Ectodermal cell (in vitro differentiated cells): Measurements from ENCODE around the gene RNASE1.

Source experiments
- H3K27ac ChIP-seq: 2 replicates; pipeline ENCODE4 v1.7.0; 2013; ENCODE audit warnings: mild to moderate bottlenecking, low read depth, low read length; ENCODE audit not compliant: insufficient read depth, poor library complexity, severe bottlenecking
- H3K27me3 ChIP-seq: 2 replicates; pipeline ENCODE4 v1.7.0; 2013; ENCODE audit warnings: mild to moderate bottlenecking, low read length; ENCODE audit not compliant: insufficient read depth, control insufficient read depth, poor library complexity, severe bottlenecking
- H3K36me3 ChIP-seq: one replicate; pipeline ENCODE4 v1.7.0; 2013; ENCODE audit warnings: low read length; ENCODE audit not compliant: control insufficient read depth, insufficient read depth
- H3K4me1 ChIP-seq: one replicate; pipeline ENCODE4 v1.7.0; 2013; ENCODE audit warnings: low read length; ENCODE audit not compliant: control insufficient read depth, insufficient read depth
- H3K4me3 ChIP-seq: 2 replicates; pipeline ENCODE4 v1.7.0; 2013; ENCODE audit warnings: low read depth, low read length, control low read depth; ENCODE audit not compliant: insufficient read depth
- H3K9me3 ChIP-seq: 2 replicates; pipeline ENCODE4 v1.7.0; 2013; ENCODE audit warnings: mild to moderate bottlenecking, low read length, moderate library complexity; ENCODE audit not compliant: control insufficient read depth
- WGBS, 2 experiments: methylation state at CpG; one replicate each; pipeline ENCODE4 v1.1.7; 2013; ENCODE audit warnings: missing lambda C conversion rate in 2 of 2; 5-methylcytosine and 5-hydroxymethylcytosine counted together

The RNASE1 gene

DNA sequence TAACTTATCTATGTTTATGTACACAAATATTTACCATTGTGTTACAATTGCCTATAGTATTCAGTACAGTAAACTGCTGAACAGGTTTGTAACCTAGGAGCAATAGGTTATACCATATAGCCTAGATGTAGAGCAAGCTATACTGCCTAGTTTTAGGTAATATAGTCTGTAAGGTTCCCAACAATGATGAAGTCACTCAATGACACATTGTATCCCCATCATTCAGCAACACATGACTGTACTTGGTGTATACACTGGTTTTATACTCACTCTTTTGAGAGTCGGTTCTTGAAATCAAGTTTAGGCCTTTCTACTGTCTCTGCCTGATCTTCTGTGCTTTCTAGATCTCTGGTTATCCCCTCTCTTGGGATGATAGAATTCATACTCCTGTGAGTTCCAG, 5.5 kb downstream of the RNASE1 start:
- 92 to 100% methylated on average over 1 of the region's 1 CpG for WGBS, 2 experiments
- Histone ChIP-seq H3K4me3 (no peak overlapping the region), H3K9me3 (no peaks in the 10 kb centered on the region), H3K27me3 (no peaks in the 10 kb centered on the region), H3K36me3 (no peaks in the 10 kb centered on the region), H3K4me1 (peaks cover 12% of the 10 kb centered on the region), H3K27ac (no peak overlapping the region)

DNA sequence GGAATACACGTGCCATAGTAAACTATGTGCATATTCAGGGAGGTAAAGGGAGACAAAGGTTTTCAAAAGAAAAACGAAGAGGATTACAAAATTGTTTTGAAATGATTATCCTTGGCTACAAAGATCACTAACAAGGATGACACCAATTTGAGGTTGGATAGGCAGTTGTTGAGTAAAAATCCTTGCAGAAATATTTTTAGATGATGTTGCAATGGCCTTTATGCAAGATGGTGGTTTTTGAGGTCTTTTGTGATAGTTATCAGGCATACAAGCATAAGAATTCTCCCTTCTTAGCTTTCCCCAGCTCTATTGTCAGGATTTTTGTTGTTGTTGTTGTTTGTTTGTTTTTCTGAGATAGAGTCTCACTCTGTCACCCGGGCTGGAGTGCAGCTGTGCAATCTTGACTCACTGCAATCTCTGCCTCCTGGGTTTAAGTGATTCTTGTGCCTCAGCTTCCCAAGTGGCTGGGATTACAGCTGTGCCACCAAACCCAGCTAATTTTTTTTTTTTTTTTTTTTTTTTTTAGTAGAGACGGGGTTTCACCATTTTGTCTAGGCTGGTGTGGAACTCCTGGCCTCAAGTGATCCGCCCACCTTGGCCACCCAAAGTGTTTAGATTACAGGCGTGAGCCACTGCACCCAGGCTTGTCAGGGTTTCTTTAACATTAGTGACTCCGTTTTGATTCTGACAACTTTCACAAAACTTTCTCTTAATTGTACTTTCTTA, 7.8 kb downstream of the RNASE1 start:
- Histone ChIP-seq H3K27me3 (no peaks in the 10 kb centered on the region), H3K36me3 (no peaks in the 10 kb centered on the region), H3K27ac (no peak overlapping the region), H3K4me1 (peaks cover 7% of the 10 kb centered on the region), H3K4me3 (no peak overlapping the region), H3K9me3 (no peaks in the 10 kb centered on the region)
- WGBS, 2 experiments: 76 to 78% methylated on average over 7 of the region's 7 CpGs

DNA sequence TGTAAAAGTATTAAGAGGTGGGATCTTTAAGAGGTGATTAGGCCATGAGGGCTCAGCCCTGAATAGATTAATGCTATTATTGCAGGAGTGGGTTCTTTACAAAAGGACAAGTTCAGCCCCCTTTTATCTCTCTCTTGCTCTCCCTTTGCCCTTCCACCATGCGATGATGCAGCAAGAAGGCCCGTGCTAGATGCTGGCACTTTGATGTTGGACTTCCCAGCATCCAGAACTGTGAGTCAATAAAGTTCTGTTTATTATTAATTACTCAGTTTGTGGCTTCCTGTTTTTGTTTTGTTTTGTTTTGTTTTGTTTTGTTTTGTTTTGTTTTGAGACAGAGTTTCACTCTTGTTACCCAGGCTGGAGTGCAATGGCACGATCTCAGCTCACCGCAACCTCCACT, 10.1 kb downstream of the RNASE1 start:
- H3K4me1 ChIP-seq: no peaks in the 10 kb centered on the region
- WGBS, 2 experiments: 90 to 98% methylated on average over 4 of the region's 4 CpGs
- no peak overlapping the region for H3K27ac ChIP-seq
- H3K36me3 ChIP-seq: no peaks in the 10 kb centered on the region
- H3K27me3 ChIP-seq: no peaks in the 10 kb centered on the region
- H3K9me3 ChIP-seq: no peaks in the 10 kb centered on the region
- H3K4me3 ChIP-seq: no peak overlapping the region

DNA sequence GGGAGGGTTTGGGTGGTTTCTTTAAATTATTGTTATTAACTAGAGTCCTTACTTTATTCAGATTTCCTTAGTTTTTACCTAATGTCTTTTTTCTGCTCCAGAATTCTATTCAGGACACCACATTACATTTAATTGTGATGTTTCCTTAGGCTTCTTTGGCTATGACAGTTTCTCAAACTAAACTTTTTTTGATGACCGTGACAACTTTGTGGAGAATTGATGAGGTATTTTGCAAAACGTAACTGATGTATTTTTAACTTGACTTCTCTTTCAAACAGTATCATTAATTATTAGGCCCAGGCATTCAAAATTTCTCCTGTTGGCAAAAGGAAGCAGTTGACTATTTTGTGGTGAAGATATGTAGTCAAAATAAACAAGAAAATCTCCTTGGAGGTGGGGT, 11.0 kb downstream of the RNASE1 start:
- WGBS, 2 experiments: 92 to 100% methylated on average over 2 of the region's 2 CpGs
- Histone ChIP-seq H3K27me3 (no peaks in the 10 kb centered on the region), H3K9me3 (no peaks in the 10 kb centered on the region), H3K27ac (no peak overlapping the region), H3K36me3 (no peaks in the 10 kb centered on the region), H3K4me3 (no peak overlapping the region), H3K4me1 (no peaks in the 10 kb centered on the region)

DNA sequence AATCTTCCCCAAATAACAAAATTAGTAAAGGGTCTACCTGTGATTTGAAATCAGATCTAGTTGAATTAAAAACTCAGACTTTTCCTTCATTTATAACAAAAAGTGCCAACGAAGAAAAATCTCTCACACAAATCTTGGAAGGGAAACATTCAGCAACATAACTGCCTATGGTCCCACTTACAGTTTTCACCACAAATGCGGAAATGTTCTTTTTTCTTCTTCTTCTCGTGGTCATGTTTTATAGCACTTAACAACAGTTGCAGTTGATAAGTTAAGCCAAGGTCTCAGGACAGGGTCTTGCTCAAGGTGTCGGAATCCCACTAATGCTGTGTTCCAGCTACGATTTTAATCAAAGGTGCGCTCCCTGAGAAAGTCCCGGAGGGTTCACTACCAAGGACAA, 11.5 kb downstream of the RNASE1 start:
- Histone ChIP-seq H3K36me3 (no peaks in the 10 kb centered on the region), H3K4me3 (no peak overlapping the region), H3K27ac (no peak overlapping the region), H3K9me3 (no peaks in the 10 kb centered on the region), H3K27me3 (no peaks in the 10 kb centered on the region), H3K4me1 (no peaks in the 10 kb centered on the region)
- 76 to 79% methylated on average over 7 of the region's 7 CpGs for WGBS, 2 experiments

DNA sequence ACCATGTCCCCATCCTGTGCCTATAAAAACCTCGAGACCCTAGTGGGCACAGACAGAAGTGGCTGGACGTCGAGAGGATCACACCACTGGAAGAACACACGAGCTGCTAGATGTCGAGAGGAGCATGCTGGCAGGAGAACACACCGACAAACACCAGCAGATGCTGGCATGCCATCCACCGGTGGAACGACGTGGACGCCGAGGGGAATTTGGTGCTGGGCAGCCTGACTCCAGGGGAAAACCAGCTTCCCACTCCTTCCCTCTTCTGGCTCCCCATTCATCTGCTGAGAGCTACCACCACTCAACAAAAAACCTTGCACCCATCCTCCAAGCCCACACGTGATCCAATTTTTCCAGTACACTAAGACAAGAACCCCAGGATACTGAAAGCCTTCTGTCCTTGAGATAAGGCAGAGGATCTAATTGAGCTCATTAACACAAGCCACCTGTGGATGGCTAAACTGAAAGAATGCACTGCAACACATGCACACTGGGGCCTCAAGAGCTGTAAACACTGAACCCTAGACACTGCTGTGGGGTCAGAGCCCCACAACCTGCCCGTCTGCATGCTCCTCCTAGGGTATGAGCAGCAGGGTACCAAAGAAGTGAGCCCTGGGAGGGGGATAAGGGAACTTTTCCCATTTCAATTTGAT, 12.1 kb downstream of the RNASE1 start:
- H3K36me3 ChIP-seq: no peaks in the 10 kb centered on the region
- no peaks in the 10 kb centered on the region for H3K27me3 ChIP-seq
- H3K9me3 ChIP-seq: no peaks in the 10 kb centered on the region
- no peak overlapping the region for H3K27ac ChIP-seq
- H3K4me3 ChIP-seq: no peak overlapping the region
- WGBS, 2 experiments: 87% methylated on average over 13 of the region's 13 CpGs
- no peaks in the 10 kb centered on the region for H3K4me1 ChIP-seq

DNA sequence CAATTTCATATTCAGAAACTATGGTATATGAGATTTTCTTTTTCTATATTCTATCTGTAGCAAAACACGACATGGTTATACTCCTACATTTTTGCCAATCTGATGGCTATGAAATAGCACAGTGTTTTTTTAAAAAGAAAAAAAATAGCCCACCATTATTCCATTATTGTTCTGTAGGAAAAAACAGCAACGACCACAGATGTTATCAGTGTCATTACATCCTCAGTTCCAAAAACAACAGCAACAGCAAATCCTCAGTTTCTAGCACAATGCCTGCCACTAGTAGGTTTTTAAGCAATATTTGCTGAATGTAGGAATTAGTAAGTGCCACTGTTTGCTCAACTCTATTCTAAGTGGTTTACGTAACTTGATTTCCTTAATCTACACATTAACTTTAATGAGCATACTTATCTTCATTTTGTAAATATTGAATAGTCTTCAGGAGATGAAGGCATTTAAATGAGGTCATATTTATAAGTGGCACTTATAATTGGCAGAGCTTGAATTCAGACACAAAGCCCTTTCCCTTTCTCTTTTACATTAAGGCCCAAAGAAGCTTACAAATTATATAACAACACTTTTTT, 13.3 kb downstream of the RNASE1 start:
- no peaks in the 10 kb centered on the region for H3K9me3 ChIP-seq
- H3K36me3 ChIP-seq: no peaks in the 10 kb centered on the region
- no peak overlapping the region for H3K27ac ChIP-seq
- H3K4me3 ChIP-seq: no peak overlapping the region
- WGBS, 2 experiments: 67 to 86% methylated on average over 1 to 3 of the region's 3 CpGs
- H3K4me1 ChIP-seq: no peaks in the 10 kb centered on the region
- H3K27me3 ChIP-seq: no peaks in the 10 kb centered on the region

DNA sequence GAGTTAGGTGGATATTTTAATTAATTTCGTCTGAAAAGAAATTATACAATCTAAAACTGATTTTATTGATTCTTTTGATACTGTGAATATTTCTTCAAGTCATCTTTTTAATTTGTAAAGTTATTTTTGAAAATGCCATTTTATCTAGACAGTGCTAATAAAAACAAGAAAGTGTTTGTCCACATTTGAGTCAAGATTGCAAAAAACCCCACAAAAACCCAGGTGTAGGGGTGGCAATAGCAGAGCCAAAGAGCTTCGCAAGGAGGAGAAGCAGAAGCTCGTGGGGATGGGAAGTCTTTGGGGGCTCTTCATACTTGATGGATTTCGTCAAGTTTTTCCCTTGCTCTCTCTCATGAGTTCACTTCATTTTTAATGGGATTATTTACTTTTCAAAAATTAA, 15.6 kb downstream of the RNASE1 start:
- 100% methylated on average over 2 to 3 of the region's 4 CpGs for WGBS, 2 experiments
- no peaks in the 10 kb centered on the region for H3K27me3 ChIP-seq
- H3K36me3 ChIP-seq: no peaks in the 10 kb centered on the region
- H3K4me3 ChIP-seq: no peak overlapping the region
- peaks cover 5% of the 10 kb centered on the region for H3K4me1 ChIP-seq
- H3K27ac ChIP-seq: no peak overlapping the region
- no peaks in the 10 kb centered on the region for H3K9me3 ChIP-seq

DNA sequence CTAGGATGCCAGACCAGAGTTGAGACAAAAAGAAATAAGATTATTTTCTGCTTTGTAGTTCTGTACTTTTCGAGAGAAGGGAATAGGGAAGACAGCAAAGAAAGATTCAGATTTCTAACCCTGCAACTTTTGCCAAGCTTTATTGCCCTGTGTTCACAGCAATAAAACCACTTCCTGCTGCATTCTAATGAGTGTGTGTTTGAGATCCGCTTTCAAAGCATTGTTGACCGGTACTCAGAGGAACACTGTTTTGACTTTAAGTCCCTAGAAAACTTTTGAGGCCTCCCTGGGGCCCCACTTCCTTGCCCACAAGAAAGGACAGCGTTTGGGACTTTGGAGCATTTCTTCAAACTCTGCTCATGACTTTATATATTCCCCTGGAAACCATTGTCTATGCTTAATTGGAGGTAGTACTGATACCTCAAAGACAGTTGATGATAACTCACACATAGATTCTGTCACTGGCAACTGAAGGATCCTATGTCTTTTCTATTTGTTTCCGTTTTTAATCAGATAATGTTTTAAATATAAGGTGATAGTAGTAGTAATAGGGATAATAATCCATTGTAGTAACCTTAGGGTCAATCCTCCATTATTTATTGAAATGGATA, 20.3 kb downstream of the RNASE1 start:
- Histone ChIP-seq H3K9me3 (no peaks in the 10 kb centered on the region), H3K4me1 (peaks cover 13% of the 10 kb centered on the region), H3K27me3 (no peaks in the 10 kb centered on the region), H3K4me3 (no peak overlapping the region), H3K27ac (no peak overlapping the region), H3K36me3 (no peaks in the 10 kb centered on the region)
- 41 to 49% methylated on average over 4 to 5 of the region's 5 CpGs for WGBS, 2 experiments

DNA sequence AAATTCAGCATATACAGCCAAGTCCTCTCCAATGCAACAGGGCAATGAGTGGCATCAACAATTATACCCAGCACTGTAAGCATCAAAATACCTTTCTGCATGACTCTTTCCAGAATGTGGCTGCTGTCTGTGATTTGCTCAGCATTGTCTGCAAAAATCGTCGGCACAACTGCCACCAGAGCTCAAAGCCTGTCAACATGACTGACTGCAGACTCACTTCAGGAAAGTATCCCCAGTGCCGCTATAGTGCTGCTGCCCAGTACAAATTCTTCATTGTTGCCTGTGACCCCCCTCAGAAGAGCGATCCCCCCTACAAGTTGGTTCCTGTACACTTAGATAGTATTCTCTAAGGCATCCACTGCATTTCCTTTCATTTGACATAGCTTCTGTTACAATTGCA, 20.8 kb downstream of the RNASE1 start:
- H3K27ac ChIP-seq: no peak overlapping the region
- no peak overlapping the region for H3K4me3 ChIP-seq
- H3K36me3 ChIP-seq: no peaks in the 10 kb centered on the region
- WGBS, 2 experiments: 60 to 61% methylated on average over 4 of the region's 4 CpGs
- no peaks in the 10 kb centered on the region for H3K9me3 ChIP-seq
- peaks cover 13% of the 10 kb centered on the region for H3K4me1 ChIP-seq
- H3K27me3 ChIP-seq: no peaks in the 10 kb centered on the region
